SHP77 (cell line): ENCODE results near the gene GNAQ.

Experiments
- DNase-seq, 2 experiments: peaks; one replicate each; lab custom pipeline; 2025; lab: John Stamatoyannopoulos, UW

GNAQ gene

DNA sequence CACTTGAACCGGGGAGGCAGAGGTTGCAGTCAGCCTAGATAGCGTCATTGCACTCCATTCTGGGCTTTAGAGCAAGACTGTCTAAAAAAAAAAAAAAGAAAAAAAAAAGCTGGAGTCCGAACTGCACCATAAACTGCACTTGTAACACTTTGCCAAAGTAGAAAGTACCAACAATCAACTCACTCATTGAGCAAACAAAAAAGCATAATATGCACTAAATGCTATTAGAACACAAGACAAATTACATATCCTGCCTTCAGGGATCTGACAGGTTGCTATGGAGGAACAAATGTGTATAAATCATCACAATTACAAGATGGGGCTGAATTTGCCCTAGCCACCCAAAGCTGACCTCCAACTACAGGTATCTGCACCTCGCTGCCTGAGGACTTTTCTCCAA, 27.9 kb downstream of the GNAQ start:
- no peak for DNase-seq

DNA sequence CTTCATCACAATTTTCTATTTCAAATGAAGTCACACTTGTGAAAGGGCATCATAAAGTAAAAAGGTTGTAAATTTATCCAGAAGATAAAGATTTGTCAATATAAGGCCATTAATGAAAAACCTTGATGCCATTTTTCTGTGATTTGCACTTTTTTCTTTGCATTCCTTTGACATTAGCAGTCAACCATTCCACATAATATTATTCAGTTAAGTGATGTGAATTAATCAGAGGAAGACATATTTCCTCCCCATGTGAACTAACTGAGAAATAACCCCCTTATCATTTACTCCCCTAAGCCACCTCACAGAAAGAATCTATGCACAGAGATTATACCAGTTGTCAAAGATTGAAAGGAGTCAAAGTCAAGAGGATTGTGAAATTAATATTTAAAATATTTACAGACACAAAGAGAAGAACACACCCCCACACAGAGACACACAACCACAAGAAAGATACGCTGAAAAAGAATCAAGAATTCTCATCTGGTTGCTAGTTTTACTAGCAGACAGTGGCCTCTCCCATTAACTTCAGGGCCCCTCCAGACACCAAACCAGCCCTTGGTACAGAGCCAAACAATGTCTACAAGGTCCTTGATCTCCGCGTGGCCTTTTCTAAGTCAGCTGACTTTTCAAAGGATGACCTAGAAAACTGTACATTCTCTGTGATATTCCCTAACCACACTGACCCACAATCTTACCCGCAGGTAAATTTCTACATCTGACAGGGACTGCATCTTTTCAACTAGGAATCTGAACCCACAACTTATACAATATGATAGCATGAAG, 29.5 kb downstream of the GNAQ start:
- no peak for DNase-seq

DNA sequence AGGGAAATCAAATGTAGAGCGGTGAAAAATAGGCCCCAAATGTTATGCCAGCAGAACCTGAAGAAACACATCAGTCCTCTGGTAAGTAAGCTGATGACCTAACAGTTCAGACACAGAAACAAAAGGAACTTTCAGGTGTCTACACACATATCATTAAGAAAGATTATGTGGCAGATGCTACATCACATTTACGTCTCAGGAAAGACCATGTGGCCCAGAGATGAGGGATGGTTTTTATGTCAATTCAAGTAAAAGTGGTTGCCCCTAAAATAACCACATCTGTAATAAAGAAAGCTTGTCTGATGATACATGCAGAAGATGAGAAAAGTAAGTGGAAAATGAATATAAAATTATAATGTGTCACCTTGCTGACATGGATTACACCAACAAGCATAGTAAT, 31.4 kb downstream of the GNAQ start:
- DNase-seq: no peak

DNA sequence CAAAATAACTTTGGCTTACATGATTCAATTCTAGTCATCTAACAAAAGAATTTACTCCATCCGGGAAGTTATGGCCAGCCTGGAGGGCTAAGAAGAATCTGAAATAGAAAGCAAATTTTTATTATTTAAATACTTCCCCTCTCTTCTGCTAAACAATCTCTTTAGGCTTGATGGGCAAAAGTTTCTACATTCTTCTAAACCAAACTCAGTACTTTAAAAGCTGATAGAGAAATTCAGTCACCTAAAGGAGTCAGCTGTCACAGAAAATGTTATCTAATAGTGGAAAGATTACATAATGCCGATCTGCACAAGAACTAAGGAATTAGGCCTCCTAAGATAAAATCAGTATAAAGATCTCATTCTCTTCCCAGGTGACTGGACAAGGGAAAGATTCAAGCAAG, 32.4 kb downstream of the GNAQ start:
- no peak for DNase-seq

- no peak for DNase-seq
Observed at GRCh38 chr9:77997611-77998284, 33.9 kb downstream of the GNAQ start.

- no peak for DNase-seq
Observed at GRCh38 chr9:77996696-77997095, 34.9 kb downstream of the GNAQ start.

DNA sequence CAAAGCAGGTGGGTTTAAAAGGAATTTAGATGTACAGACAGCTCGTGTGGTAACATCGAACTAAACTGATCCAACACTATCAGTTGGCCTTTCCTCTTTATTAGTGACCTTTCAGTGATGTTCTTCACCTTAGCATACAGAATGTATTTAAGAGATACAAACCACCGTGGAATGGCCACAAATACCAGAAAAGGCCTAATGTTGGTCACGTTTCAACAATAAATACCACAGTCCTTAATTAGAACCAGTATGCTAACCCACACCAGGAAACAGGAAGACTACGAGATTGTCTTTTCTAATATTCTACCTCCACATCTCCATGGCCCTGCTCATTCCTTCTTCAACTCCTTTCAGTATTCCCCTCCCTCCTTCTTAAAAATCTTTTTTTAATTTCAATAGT, 40.4 kb downstream of the GNAQ start:
- no peak for DNase-seq

DNA sequence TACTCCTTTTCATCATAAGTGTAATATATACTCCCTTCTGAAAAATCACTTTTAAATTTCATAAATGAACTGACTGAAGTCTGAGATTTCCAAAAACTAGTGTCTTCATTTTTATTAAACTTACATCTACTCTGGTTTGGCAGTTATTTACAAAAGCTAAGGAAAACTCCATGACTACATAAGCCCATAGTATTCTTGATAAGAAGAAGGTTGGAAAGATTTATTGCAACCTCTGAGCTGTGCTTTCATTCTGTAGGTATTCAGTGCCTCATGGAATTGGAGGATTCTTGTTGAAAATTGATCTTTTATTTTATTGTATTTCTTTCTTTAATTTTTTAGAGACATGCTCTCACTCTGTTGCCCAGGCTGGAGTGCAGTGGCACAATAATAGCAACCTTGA, 41.7 kb downstream of the GNAQ start:
- DNase-seq: no peak

DNA sequence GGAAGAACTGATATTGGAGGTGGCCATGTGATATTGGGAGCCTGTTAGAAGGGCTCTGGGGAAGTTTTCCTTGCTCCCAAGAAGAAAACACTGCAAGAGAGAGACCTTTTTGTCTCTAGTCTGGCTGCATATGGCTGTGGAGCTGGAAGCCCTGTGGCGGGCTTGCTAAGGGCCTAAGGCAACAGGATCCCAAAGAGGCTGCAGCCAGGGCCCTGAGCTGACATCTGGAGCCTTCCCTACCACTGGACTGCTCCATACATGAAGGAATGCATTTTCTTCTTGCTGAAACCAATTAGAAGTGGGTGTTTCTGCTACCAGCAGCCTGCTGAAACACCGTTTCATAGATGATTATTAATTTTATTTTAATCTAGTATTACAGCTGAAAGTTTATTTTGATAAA, 42.2 kb downstream of the GNAQ start:
- no peak for DNase-seq

DNA sequence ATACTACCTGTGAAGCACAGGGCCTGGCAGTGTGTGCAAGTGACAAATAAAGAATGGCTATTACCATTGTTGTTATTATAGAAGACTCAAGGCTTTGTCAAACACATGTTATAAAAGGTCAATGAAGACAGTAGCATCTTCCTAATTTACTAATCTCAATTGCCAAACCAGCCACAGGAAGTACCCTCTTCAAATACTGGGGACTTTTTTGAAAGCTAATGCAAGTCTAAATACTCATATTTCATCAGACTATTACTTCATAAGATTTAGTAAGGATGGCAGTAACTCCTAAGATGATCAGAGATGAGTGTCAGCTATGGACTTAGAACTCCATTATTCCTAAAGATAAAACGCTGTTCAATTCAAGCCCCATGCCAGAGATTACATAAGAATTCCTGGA, 43.0 kb downstream of the GNAQ start:
- DNase-seq: no peak

GRCh38 chr9:77987880-77988525, 43.6 kb downstream of the GNAQ start:
- DNase-seq: no peak

GRCh38 chr9:77987081-77987656, 44.4 kb downstream of the GNAQ start:
- no peak for DNase-seq

DNA sequence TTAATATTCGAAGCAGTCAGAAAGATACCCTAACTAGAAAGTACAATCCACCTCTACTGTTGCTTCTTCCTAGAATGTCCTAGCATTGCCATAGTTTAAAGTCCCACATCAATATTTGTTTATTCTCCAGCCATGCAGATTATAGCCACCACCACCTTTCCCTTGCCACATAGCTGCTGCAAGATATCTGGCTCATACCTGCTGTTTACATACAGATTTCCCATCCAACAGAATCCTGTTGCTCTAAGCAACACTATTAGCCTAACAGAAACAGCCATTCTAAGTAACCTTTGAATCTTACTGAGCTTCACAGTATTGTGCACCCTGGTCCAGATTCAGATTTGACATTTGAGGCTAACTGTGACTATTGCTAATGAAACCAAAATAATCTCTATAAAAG, 45.6 kb downstream of the GNAQ start:
- no peak for DNase-seq

- DNase-seq: no peak
Observed at GRCh38 chr9:77983320-77983662, 48.3 kb downstream of the GNAQ start.

DNA sequence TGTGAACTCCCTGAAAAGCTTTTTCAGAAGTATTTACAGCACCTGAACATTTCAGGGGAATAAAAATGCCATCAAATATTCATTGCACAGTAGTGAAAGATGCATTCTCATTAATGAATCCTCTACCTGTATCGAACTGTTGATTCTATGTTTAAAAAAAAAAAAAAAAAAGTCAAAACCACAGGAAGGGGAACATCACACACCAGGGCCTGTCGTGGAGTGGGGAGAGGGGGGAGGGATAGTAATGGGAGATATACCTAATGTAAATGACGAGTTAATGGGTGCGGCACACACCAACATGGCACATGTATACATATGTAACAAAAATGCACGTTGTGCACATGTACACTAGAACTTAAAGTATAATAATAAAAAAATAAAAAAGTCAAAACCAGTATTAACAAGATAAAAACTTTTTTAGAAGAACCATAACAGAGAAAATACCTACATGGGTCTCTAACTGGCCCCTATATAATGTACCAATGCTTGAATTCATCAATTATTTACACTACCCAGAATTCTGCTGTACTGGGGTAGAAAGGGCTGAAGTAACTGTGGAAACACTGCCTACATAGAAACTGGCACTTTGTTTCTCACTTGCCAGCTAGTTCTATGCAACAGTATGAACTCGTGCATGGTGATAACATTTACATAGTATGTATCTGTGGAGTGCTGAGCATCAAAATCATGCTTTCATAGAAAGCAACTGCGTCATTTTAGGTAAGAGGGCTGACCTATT, 48.9 kb downstream of the GNAQ start:
- no peak for DNase-seq

DNA sequence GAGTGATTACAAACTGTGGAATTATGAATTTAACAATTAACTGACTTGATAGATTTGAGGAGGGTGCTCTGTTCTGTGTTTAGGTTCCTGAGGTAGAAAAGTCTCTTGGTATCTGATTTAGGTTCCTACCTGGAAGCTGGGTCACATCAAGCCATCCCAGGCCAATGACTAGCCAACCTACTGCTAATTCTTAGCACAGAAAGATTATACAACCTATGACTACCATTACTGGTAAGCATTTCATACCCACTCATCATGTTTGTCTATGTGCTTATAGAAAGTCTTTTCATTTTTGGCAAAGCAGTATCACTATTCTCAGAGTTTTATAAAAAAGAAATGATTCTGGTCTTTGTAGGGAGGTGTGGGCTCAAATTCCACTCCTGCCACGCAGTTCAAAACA, 49.7 kb downstream of the GNAQ start:
- no peak for DNase-seq

DNA sequence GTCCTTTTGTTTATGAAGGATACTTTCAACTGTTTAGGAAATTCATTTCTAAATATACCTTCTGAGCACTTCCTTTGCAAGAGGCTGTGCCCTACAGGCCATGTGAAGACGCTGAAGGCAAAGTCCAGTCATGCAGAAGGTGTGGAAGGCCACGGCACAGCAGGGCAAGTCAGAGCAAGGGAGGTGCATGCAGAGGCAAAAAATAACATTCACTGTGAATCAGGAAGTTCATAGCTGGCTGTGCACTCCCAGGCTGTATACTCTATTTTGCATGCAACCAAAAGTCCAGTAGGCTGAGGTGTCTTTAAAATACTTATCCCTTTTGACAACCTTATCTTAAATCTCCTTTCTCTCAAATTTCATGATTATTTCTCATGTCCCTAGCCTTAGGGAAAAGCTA, 50.3 kb downstream of the GNAQ start:
- DNase-seq: no peak

GRCh38 chr9:77980622-77981021, 51.0 kb downstream of the GNAQ start:
- DNase-seq: no peak

DNA sequence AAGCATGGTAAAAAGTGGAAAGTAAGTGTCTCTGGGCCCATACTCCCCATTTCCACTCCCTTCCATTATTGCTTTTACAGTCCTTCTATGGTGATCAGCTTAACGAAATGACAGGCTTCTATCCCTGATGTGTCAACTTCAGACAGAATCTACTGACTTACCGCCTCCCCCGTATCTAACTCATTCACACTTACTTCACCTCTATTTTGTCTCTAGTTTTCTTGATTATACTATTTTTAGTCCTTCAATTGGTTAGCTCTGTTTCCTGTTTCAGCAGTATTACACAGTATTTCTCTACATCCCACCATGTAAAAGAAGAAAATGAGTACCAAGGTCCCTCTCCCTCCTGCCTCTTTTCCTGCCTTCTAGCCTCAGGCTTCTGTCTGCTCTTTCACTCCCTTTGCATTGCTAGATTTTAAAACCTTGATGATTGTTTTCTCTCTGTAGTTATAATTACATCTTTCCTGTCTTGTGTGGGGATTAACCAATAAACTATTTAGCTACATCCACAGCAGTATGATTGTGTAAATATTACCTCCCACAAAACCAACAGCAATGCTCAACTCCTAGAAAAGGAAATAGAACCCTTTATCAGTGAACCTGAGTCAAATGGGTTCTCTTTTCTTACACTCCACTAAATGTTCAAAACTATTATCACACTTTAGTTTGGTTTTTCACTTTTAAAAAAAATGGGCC, 53.4 kb downstream of the GNAQ start:
- no peak for DNase-seq

- DNase-seq: no peak
Observed at GRCh38 chr9:77977210-77977611, 54.4 kb downstream of the GNAQ start.

DNA sequence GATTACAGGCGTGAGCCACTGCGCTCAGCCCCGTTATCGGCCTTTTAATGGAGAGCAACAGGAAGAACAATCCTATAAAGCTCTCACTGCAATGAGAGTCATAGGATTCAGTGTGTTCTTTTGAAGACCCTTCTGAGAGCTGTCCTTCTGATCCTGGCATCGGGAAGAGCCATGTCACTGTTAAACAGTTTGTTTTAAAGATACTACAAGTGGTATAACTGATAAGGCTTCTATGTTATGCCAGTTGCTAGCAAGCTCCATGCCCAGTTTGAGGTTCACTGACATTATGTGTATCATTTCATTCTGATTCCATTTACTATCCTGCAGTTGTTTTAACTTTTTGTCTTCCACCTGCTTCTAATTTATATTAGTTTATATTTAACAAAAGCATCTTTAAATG, 55.8 kb downstream of the GNAQ start:
- no peak for DNase-seq

DNA sequence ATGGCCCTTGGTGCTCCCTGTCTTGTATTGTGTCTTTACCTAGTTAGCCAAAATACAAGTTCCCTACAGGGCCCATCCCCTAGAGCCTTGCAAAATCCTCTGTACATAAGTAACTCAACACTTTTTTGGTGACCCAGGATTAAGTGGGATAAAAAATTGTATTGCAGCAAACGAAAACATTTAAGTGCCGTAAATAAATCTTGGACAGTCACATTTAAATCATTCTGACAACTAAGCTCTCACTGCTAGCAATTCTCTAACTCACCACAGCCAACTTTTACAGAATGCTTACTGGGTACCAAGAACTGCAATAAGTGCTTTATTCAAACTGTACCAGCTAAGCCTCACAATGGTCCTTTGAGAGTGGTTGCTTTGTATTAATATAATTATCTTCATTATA, 56.6 kb downstream of the GNAQ start:
- no peak for DNase-seq
